CD14-positive monocyte (primary cell): ENCODE data around the gene LKAAEAR1. TPM values are rescaled to one million over a fixed set of nuclear protein-coding genes. Genes with fewer than 3 reads are reported as not detected.

Source experiments
- DNase-seq, 3 donors: peaks; one replicate each; pipeline ENCODE4 v3.0.0-alpha.2; 2011 to 2022
- H2AFZ ChIP-seq: 2 replicates; pipeline ENCODE4 v1.6.0; 2012; ENCODE audit warnings: mild to moderate bottlenecking, low read depth, low read length, inconsistent platforms; ENCODE audit not compliant: insufficient read depth, poor library complexity, severe bottlenecking
- H3K27ac ChIP-seq, 2 donors: 1 replicate in 1 of 2; 2 replicates in 1 of 2; pipeline ENCODE4 v1.5.1; 2012 to 2013; ENCODE audit warnings: low read length in 2 of 2, control low read depth in 1 of 2, inconsistent platforms in 1 of 2, low read depth in 1 of 2, mild to moderate bottlenecking in 1 of 2
- H3K27me3 ChIP-seq, 2 donors: one replicate each; pipeline versions ENCODE4 v1.6.0 to v1.6.1; 2011 to 2013; ENCODE audit warnings: low read length in 2 of 2; ENCODE audit not compliant: control insufficient read depth in 2 of 2, insufficient read depth in 2 of 2
- H3K36me3 ChIP-seq, 2 donors: replicated peaks in 1 of 2; 1 replicate in 1 of 2; 2 replicates in 1 of 2; pipeline versions ENCODE4 v1.5.1 to v1.6.1; 2012 to 2013; ENCODE audit warnings: low read length in 2 of 2, control low read depth in 1 of 2, inconsistent platforms in 1 of 2, mild to moderate bottlenecking in 1 of 2; ENCODE audit not compliant: insufficient read depth in 2 of 2, control insufficient read depth in 1 of 2
- H3K4me1 ChIP-seq, 2 donors: 1 replicate in 1 of 2; 2 replicates in 1 of 2; pipeline versions ENCODE4 v1.5.1 to v1.6.1; 2012 to 2013; ENCODE audit warnings: low read length in 2 of 2, control low read depth in 1 of 2, inconsistent platforms in 1 of 2, mild to moderate bottlenecking in 1 of 2, moderate library complexity in 1 of 2; ENCODE audit not compliant: insufficient read depth in 2 of 2, control insufficient read depth in 1 of 2
- H3K4me2 ChIP-seq: replicated peaks from 2 replicates; pipeline ENCODE3; 2012; ENCODE audit warnings: low read length, moderate library complexity, mild to moderate bottlenecking; ENCODE audit not compliant: poor library complexity, severe bottlenecking; ENCODE audit errors: extremely low read depth
- H3K4me3 ChIP-seq, 3 experiments: fragments of 200-600 bp in 1 of 3; sonication (generic) in 1 of 3; replicated peaks in 1 of 3; 1 replicate in 2 of 3; 2 replicates in 1 of 3; pipeline ENCODE4 v1.5.1; 2011 to 2013; ENCODE audit warnings: low read length in 3 of 3, mild to moderate bottlenecking in 3 of 3, control low read depth in 2 of 3, low read depth in 2 of 3, inconsistent platforms in 1 of 3, moderate library complexity in 1 of 3
- H3K79me2 ChIP-seq: 2 replicates; pipeline ENCODE4 v1.6.0; 2012; ENCODE audit warnings: mild to moderate bottlenecking, control low read depth, inconsistent platforms, low read length, moderate library complexity; ENCODE audit not compliant: insufficient read depth
- H3K9ac ChIP-seq: 2 replicates; pipeline ENCODE4 v1.6.0; 2017; ENCODE audit warnings: low read length, mild to moderate bottlenecking; ENCODE audit not compliant: insufficient read depth, poor library complexity, severe bottlenecking
- H3K9me3 ChIP-seq, 2 donors: replicated peaks in 1 of 2; 1 replicate in 1 of 2; 2 replicates in 1 of 2; pipeline versions ENCODE4 v1.5.1 to v1.6.1; 2012 to 2013; ENCODE audit warnings: low read length in 2 of 2, control low read depth in 1 of 2; ENCODE audit not compliant: control insufficient read depth in 1 of 2, insufficient read depth in 1 of 2
- H4K20me1 ChIP-seq: 2 replicates; pipeline ENCODE4 v1.6.0; 2012; ENCODE audit warnings: mild to moderate bottlenecking, low read length, control low read depth, moderate library complexity; ENCODE audit not compliant: insufficient read depth
- H3K27ac Mint-ChIP-seq, 7 donors: one replicate each; pipeline ENCODE4 v1.8.0; 2020; ENCODE audit warnings: mild to moderate bottlenecking in 7 of 7, mixed read lengths in 7 of 7, moderate library complexity in 6 of 7, inconsistent platforms in 2 of 7
- H3K27me3 Mint-ChIP-seq, 3 donors: one replicate each; pipeline ENCODE4 v1.8.0; 2021 to 2022; ENCODE audit warnings: low read depth in 3 of 3, mild to moderate bottlenecking in 3 of 3, mixed read lengths in 3 of 3, moderate library complexity in 3 of 3, inconsistent platforms in 1 of 3
- H3K36me3 Mint-ChIP-seq, 2 donors: one replicate each; pipeline ENCODE4 v1.8.0; 2020; ENCODE audit warnings: mixed read lengths in 2 of 2, inconsistent platforms in 1 of 2, mild to moderate bottlenecking in 1 of 2
- H3K4me1 Mint-ChIP-seq: one replicate; pipeline ENCODE4 v1.8.0; 2020; ENCODE audit warnings: mild to moderate bottlenecking, mixed read lengths
- H3K4me3 Mint-ChIP-seq, 2 donors: one replicate each; pipeline ENCODE4 v1.8.0; 2020; ENCODE audit warnings: mild to moderate bottlenecking in 2 of 2, mixed read lengths in 2 of 2, moderate library complexity in 1 of 2
- H3K9me3 Mint-ChIP-seq, 7 donors: one replicate each; pipeline ENCODE4 v1.8.0; 2020 to 2022; ENCODE audit warnings: mixed read lengths in 7 of 7, mild to moderate bottlenecking in 6 of 7, moderate library complexity in 6 of 7, inconsistent platforms in 2 of 7
- WGBS: methylation state at CpG from one replicate; pipeline ENCODE4 v1.1.5; 2013; ENCODE audit warnings: missing lambda C conversion rate; ENCODE audit not compliant: insufficient coverage; 5-methylcytosine and 5-hydroxymethylcytosine counted together
- intact Hi-C, 2 donors: fragments of 100-400 bp; cut with micrococcal nuclease; formaldehyde crosslinking; loops; one replicate each; pipeline versions ENCODE4 v1.15.0 to v1.15.1; 2023
- polyA plus RNA-seq, 3 donors: library from polyadenylated mRNA; depleted of rRNA in 1 of 3; unstranded in 2 of 3; stranded (reverse) in 1 of 3; fragments of 300-500 nt in 2 of 3; fragments of >200 nt in 1 of 3; fragmentation: Illumina TruSeq in 2 of 3; gene quantifications; 1 replicate in 2 of 3; 2 replicates in 1 of 3; pipeline ENCODE4 v1.2.3, GENCODE V29; 2012 to 2021
- TF ChIP-seq, protein P1 (sequence below): fragments of 200-600 bp; IDR thresholded peaks from one replicate; pipeline ENCODE4 v1.8.0; 2022; ENCODE audit warnings: antibody characterized with exemption, mild to moderate bottlenecking

LKAAEAR1 gene
- polyA plus RNA-seq, 3 donors: 0.61 to 0.86 (median 0.64) TPM

DNA sequence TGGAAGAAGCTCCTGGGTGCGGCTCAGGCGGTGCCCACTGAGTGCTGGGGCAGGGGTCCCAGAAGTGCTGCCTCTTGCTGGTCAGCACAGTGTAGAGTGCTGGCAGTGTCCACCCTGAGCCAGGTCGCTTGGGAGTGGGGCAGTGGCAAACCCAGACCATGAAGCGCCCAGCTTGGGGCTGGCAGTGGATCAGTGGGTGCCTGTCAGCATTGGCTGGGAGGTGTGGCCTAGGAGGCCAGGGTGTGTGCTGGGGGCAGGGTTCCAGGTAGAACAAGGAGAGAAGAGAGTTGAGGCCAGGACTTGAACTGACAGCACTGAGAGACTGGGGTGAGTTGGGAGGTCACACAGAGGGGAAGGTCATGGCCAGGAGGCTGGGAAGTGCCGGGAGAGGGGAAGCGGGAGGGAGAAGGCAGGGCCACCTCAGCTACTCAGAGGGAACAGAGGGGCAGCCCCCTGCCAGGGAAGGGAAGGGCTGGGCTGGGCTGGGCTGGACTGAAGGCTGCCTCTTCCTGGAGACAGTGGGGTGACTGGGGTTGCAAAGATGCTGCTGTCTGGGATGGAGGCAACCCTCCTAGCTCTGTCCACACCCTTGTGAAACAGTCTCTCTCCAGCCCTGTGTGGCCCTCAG, 17.1 kb downstream of the LKAAEAR1 start:
- Histone ChIP-seq H3K4me2 (no peak overlapping the region), H4K20me1 (peaks cover 43% of the 10 kb centered on the region), H3K9me3 (no peaks in the 10 kb centered on the region), H3K4me1 (peaks cover 32 to 51% of the 10 kb centered on the region in 2 donors), H2AFZ (no peak overlapping the region), H3K79me2 (peaks cover 4% of the 10 kb centered on the region), H3K27me3 (no peaks in the 10 kb centered on the region), H3K4me3 (no peak overlapping the region), H3K36me3 (peaks cover 1 to 4% of the 10 kb centered on the region in 2 donors), H3K27ac (no peak overlapping the region), H3K9ac (no peak overlapping the region)
- no peak for DNase-seq
- WGBS: 81% methylated on average over 6 of the region's 6 CpGs
- H3K27me3 Mint-ChIP-seq: peaks cover 0 to 27% (median 12%) of the 10 kb centered on the region in 3 donors
- H3K27ac Mint-ChIP-seq: no peak overlapping the region
- H3K36me3 Mint-ChIP-seq: peaks cover 1 to 4% of the 10 kb centered on the region in 2 donors
- peaks cover 49% of the 10 kb centered on the region for H3K4me1 Mint-ChIP-seq
- peaks cover 0 to 2% (median 0%) of the 10 kb centered on the region in 7 donors for H3K9me3 Mint-ChIP-seq
- TF ChIP-seq, protein P1, sequence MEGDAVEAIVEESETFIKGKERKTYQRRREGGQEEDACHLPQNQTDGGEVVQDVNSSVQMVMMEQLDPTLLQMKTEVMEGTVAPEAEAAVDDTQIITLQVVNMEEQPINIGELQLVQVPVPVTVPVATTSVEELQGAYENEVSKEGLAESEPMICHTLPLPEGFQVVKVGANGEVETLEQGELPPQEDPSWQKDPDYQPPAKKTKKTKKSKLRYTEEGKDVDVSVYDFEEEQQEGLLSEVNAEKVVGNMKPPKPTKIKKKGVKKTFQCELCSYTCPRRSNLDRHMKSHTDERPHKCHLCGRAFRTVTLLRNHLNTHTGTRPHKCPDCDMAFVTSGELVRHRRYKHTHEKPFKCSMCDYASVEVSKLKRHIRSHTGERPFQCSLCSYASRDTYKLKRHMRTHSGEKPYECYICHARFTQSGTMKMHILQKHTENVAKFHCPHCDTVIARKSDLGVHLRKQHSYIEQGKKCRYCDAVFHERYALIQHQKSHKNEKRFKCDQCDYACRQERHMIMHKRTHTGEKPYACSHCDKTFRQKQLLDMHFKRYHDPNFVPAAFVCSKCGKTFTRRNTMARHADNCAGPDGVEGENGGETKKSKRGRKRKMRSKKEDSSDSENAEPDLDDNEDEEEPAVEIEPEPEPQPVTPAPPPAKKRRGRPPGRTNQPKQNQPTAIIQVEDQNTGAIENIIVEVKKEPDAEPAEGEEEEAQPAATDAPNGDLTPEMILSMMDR: no peak
- no peak overlapping the region for H3K4me3 Mint-ChIP-seq
- intact Hi-C loops: loop anchor here in 1 of 2 donors (10.0 kb wide), 1 partner anchor 542 kb away; the partner anchor contains the start of gene PPDPF

DNA sequence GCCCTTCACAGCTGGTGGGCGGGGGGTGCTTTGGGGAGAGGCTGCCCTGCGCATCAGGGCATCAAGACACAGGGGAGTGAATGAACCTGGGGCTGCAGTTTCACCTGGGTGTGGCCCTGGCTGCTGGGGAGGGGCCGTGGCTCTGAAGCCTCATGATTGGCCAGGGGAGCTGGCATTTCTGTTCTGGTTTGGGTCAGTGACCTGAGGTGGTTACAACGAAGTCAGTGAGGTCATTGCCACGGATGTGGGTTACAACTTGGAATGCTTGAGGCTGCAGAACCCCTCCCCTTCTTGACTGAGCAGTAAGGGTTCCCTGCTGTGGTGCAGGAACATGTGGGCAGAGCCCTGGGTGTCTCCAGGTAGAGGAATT, 18.2 kb downstream of the LKAAEAR1 start:
- no peaks in the 10 kb centered on the region for H3K27me3 ChIP-seq
- no peak overlapping the region for H3K4me3 ChIP-seq
- intact Hi-C loops: loop anchor here in 1 of 2 donors (10.0 kb wide), 1 partner anchor 541 kb away; the partner anchor contains the start of gene PPDPF
- peak overlapping the region; percentile 31 to 35 for H3K4me3 Mint-ChIP-seq
- WGBS: 87% methylated on average over 2 of the region's 5 CpGs
- peaks cover 4% of the 10 kb centered on the region for H3K79me2 ChIP-seq
- DNase-seq: peak in 2 of 3 donors; percentile 28 to 47
- H4K20me1 ChIP-seq: peaks cover 31% of the 10 kb centered on the region
- H3K4me2 ChIP-seq: no peak overlapping the region
- H3K27ac ChIP-seq: no peak overlapping the region
- no peaks in the 10 kb centered on the region for H3K9me3 ChIP-seq
- peaks cover 32 to 52% of the 10 kb centered on the region in 2 donors for H3K4me1 ChIP-seq
- H3K4me1 Mint-ChIP-seq: peaks cover 44% of the 10 kb centered on the region
- H3K9ac ChIP-seq: no peak overlapping the region
- TF ChIP-seq, protein P1: no peak
- H3K9me3 Mint-ChIP-seq: peaks cover 0 to 2% (median 0%) of the 10 kb centered on the region in 7 donors
- peak overlapping the region in 3 of 7 donors; percentile 15 to 73 (median 16) for H3K27ac Mint-ChIP-seq
- no peak overlapping the region for H2AFZ ChIP-seq
- no peaks in the 10 kb centered on the region for H3K36me3 ChIP-seq
- peaks cover 0 to 27% (median 12%) of the 10 kb centered on the region in 3 donors for H3K27me3 Mint-ChIP-seq
- H3K36me3 Mint-ChIP-seq: no peaks in the 10 kb centered on the region
